HG03060 (cell line): ENCODE results near the gene MT4.
A peak's percentile ranks its signal among the peaks of the same experiment; 100 is the strongest.

Experiments
- ATAC-seq: cut with Tn5 transposase; IDR thresholded peaks from one replicate; pipeline ENCODE4 v1.9.1; 2021; ENCODE audit warnings: low read depth, moderate number of reproducible peaks; ENCODE audit not compliant: unreplicated experiment

MT4 gene

GRCh38 chr16:56564793-56565477 lies at the start of gene MT4:
Gene MT4 (plus strand): TSS chr16:56565073. CDS start chr16:56565129, 56 bp downstream.
- no peak for ATAC-seq

GRCh38 chr16:56515665-56516064 lies 49.2 kb upstream of the MT4 start:
- ATAC-seq: no peak

- no peak for ATAC-seq
Observed at GRCh38 chr16:56517206-56517605, 47.7 kb upstream of the MT4 start.

- no peak for ATAC-seq
Observed at GRCh38 chr16:56518425-56518824, 46.4 kb upstream of the MT4 start.

GRCh38 chr16:56519459-56520250 lies 45.2 kb upstream of the MT4 start, which contains the start of gene BBS2:
Gene BBS2 (minus strand): TSS chr16:56520024. CDS start chr16:56519862, 162 bp downstream.
- ATAC-seq: peak; percentile 51

GRCh38 chr16:56520251-56520577 lies 44.7 kb upstream of the MT4 start:
- no peak for ATAC-seq

GRCh38 chr16:56525236-56525635 lies 39.6 kb upstream of the MT4 start:
- no peak for ATAC-seq

GRCh38 chr16:56530872-56531271 lies 34.0 kb upstream of the MT4 start:
- no peak for ATAC-seq

GRCh38 chr16:56532714-56533113 lies 32.2 kb upstream of the MT4 start:
- no peak for ATAC-seq

DNA sequence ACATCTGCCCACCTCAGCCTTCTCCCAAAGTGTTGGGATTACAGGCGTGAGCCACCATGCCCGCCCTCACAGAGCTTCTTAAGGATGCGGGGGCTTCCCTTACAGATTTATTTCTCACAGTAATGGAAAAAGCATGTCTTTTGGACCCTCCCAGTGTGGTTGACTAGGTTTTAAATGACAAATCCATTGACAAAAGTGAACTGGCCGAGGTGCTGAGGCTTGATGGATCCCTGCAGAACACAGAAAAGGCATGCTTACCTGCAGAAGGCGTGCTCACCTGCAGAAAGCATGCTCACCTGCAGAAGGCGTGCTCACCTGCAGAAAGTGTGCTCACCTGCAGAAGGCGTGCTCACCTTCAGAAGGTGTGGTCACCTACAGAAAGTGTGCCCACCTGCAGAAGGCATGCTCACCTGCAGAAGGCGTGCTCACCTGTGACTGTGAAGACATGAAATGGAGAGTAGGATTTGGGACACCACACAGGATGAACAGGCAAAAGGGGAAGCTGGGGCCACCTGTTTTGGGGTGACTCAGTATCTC lies 30.0 kb upstream of the MT4 start:
- no peak for ATAC-seq

DNA sequence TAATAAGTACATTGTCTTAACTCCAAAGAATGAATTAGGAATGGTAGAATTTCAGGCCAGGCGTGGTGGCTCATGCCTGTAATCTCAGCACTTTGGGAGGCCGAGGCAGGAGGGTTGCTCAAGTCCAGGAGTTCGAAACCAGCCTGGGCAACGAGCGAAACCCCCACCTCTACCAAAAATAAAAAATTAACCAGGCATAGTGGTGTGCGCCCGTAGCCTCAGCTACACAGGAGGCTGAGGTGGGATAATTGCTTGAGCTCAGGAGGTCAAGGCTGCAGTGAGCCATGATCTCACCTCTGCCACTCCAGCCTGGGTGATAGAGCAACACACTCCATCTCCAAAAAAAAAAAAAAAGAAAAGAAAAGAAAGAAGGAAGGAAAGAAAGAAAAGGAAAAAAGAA lies 26.5 kb upstream of the MT4 start:
- no peak for ATAC-seq

- no peak for ATAC-seq
Observed at GRCh38 chr16:56539656-56540055, 25.2 kb upstream of the MT4 start.

DNA sequence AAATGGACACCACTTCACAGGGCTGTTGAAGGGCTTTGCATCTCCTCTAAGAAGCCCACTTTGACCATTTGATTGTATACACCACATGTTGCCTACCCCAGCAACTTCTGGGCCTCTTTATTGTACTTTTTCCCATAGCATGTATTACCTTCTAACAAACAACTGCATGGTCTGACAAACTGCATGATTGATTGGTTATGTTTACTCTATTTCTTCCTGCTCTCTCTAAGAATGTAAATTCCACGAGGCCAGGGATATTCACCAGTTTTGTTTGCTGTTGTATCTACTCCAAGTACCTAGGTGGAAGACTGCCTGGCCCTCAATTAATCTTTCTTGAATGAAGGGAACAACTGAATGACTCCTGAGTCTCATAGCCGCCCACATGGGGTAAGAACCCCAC lies 22.8 kb upstream of the MT4 start:
- no peak for ATAC-seq

- ATAC-seq: no peak
Observed at GRCh38 chr16:56547120-56547948, 17.5 kb upstream of the MT4 start.

- ATAC-seq: no peak
Observed at GRCh38 chr16:56547949-56548567, 16.8 kb upstream of the MT4 start.

- ATAC-seq: no peak
Observed at GRCh38 chr16:56549161-56549560, 15.7 kb upstream of the MT4 start.

- ATAC-seq: no peak
Observed at GRCh38 chr16:56549744-56550385, 15.0 kb upstream of the MT4 start.

GRCh38 chr16:56551796-56552738 lies 12.8 kb upstream of the MT4 start:
- ATAC-seq: no peak

GRCh38 chr16:56554441-56554840 lies 10.4 kb upstream of the MT4 start:
- ATAC-seq: no peak
